ENCODE results near the gene PCDH8. TPM values are rescaled to one million over a fixed set of nuclear protein-coding genes. Genes with fewer than 3 reads are reported as not detected.

The PCDH8 gene
- total RNA-seq, 1 experiment from 2014 or later, result not detected

DNA sequence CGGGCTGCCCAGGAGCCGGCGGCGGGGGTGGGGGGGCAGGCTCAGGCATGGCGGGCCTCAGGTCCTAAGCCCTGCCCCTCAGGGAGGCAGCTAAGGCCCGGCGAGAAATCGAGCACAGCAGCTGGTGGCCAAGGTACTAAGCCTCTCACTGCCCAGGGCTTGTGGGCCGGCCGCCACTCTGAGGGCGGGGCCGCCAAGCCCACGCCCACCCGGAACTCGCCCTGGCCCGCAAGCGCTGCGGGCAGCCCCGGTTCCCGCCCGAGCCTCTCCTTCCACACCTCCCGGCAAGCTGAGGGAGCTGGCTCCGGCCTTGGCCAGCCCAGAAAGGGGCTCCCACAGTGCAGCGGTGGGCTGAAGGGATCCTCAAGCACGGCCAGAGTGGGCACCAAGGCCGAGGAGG is 33.1 kb downstream of the PCDH8 start:
- no peak for DNase-seq (ENCODE audit: low spot score)

DNA sequence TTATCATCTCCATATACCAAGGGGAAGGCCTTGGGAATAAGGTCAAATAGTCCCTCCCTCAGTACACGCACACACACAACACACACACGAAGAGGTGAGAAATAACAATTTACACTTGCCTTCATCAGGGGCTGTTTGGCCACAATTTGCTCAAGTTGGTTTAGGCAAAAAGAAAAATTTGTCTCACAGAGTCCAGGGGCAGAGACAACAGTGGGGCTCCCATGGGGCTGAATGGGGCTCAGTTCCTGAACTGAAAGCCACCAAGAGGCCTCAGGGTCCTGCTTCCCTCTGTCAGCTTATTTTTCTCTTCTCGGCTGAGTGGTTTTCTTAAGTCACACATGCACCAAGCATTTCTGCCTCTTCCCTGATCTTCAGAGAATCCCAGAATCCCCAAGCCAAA is 35.5 kb downstream of the PCDH8 start:
- DNase-seq (ENCODE audit: low spot score), result no peak

DNA sequence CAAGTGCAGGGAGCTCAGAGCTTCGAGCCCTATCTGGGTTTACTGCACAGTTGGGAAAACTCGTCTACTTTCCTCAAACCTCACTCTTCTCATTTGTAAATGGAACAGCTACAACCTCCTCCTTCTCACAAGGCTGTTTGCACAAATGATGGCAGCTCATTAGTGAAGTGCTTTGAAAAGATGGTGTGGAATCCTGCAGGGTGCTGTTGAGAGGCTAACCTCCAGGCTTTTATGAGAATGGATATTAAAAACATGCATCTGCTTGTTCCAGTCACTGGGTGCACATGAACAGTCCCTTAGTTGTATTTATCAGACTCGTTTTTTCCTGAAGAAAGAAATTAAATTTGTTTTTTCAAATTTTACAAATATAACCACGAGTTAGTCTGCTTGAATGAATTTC is 36.6 kb downstream of the PCDH8 start:
- DNase-seq (ENCODE audit: low spot score), result no peak

DNA sequence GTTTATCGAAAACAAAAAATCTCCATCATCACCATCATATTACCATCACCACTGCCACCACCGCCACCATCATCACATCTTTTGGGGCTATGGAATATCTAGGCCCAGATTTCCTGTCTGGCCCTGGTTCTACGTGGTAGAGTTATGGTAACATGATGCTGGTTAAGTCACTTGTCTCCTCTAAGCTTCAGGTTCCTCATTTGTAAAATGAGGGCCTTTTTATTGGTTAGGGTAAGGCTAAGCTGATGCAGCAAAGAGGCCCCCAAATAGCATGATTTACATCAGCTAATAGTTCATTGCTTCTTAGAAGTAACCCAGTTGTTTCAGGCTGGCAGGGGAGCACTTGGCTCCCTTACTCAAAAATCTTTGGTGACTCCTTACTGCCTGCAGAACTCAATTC is 37.9 kb downstream of the PCDH8 start:
- DNase-seq (ENCODE audit: low spot score), result no peak

DNA sequence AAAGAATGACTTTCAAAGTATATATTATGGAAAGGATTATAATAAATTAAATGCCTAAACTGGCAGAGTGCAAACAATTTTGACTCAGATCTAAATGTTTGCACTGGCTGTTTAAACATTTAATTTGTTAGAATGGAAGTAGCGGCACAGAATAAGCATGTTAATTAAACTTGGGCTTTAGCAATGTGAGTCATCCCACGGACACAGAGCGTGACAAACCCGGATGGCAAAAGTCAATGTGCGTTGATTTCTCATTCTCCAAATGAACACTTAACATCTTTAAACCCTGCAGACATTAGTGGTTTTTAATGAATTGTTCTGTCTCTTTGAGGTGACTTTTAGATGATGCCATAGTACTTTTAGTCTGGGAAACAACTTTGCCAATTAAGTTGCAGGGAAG is 38.4 kb downstream of the PCDH8 start:
- no peak for DNase-seq (ENCODE audit: low spot score)

DNA sequence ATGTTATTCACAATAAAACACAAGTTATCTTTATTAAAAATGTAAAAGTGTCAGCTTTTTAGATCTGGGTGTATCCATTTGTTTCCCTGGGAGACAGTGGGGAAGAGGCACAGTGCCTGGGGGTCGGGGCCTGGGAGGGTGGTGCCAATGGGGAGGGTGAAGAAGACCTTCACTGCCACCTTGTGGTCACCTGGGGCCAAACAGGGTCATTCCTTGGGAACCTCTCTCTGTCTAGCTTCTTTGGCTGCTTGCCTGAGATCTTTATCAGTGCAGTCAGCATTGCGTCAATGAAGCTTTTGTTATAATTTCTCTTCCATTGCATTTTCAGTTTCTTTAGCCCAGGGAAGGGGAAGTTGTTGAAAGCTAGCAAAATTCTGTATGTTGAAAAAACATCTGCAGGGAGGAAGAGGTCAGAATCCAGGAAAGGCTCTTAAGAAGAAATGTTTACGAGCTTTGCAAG is 39.1 kb downstream of the PCDH8 start:
- DNase-seq (ENCODE audit: low spot score), result peak; percentile 97

DNA sequence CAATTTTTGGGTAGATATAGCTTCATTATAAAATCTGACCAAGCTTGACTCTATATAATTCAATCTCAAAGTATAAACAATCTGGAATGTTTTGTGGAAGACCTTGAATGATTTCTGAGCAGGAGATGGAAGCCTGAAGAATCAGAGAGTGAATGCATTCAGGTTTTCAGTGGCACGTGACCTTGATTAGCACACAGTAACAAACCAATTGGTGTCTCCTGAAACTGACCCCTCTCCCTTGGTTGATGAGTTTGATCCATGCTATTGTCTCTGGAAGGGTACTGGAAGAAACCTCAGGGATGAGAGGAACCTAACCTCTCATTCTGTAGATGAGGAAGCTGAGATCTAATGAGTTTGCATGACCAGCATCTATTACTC is 39.6 kb downstream of the PCDH8 start:
- DNase-seq (ENCODE audit: low spot score), result no peak

DNA sequence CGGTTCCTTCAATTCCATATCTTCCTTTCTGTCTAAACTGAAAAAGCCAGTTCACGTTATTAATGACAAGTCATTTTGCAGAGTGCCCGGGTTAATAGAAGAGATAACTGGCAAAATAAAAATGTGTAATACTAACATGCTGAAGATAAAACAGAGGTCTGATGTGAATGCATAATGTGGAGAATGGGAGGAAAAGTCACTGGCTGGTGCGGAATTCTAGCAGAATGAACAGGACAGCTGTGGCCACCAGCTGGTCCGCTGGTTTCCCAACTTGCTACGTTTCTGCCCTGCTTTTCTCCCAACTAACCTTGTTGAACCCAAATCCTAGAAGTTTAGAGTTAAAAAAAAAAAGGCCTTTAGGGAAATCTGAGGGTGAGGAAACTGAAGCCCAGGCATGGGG is 42.4 kb downstream of the PCDH8 start:
- no peak for DNase-seq (ENCODE audit: low spot score)

DNA sequence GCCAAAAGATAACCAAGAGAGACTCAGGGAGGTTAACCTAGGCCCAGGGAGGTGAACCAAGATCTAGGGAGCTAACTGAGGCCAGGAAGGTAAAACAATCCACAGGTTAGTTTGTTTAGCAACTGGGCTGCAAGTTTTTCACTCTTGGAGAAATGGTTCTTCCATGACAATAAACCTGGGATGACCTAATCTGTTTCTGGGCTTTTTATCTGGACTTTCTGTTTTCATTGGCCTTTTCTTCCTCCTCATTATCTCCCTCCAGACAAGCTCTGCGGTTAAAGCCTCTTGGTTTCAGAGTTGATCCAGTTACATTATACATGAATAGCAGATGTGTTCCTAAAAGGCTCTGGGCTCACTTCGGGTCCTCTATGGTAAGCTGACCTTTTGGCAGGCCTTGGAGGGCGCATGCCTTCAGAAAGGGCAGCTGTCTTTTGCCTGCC is 44.2 kb downstream of the PCDH8 start:
- no peak for DNase-seq (ENCODE audit: low spot score)

DNA sequence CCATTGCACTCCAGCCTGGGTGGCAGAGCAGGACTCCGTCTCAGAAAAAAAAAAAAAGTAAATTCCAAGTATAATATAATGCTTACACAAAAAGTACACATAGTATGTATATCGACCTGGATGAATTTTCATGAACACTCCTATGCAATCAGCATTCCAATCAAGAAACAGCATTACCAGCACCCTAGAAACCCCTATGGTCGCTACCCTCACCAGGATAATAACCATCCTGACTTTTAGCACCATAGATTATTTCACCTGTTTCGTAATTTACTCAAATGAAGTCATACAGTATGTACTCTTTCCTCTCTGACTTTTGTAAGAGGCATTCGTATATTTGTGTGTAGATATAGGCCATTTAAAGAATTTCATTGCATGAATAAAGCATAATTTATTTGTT is 47.6 kb downstream of the PCDH8 start:
- no peak for DNase-seq (ENCODE audit: low spot score)

DNA sequence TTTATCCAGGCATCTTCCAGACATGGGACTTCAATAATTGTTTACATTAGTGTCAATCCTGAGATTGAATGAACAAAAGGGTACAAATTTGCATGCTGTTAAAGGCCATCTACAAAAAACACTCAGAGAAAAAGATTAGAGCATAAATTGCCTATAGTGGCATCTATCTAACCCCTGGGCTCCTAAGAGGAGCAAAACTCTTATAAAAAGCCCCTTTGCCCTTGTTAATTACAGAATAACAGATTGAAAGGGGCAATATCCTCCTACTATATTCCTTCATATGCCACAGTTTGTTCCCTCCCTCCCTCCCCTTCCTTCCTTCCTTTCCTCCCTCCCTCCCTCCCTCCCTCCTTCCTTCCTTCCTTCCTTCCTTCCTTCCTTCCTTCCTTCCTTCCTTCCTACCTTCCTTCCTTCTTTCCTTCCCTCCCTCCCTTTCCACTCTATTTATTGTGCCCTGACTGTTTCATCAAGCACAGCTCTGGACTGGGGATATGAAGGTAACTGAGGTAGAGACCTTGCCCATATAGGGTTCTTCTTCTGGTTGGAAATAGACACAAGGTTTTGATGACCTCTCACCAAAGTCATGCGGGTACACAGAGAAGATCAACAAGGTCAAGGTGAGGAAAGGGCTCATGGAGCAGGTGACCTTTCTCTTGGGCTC is 49.5 kb downstream of the PCDH8 start:
- no peak for DNase-seq (ENCODE audit: low spot score)

DNA sequence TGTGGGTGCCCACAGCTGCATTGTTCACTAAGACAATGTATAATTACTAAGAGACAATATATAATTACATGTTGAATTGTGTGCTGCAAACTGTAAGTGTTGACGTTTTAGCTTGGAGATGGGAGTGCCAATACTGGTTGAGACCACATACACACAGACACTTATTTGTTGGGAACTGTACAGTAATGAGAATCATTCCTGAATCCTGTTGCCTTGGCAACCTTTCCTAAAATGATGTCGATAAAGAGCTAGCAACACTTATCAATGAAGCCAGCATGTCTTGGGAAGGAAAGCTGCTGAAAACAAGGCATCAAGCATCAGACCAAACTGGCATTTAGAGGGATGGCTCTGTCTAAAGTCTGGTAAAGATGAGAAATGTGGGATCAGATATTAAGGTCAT is 51.3 kb downstream of the PCDH8 start:
- DNase-seq (ENCODE audit: low spot score), result no peak

DNA sequence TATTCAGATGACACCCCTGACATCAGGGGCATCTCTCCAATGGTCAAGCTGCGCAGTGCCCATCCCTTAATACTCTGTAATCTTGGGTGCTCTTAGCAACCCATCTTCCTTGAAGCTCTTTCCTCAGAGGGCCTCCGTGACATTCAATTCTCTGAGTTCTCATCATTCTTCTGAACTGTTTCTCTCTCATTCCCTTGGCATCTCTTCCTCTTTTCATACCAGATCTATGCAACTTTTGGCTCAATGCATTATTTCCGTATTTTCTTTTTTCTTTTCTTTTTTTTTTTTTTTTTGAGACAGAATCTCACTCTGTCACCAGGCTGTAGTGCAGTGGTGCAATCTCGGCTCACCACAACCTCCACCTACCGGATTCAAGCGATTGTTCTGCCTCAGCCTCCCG is 53.9 kb downstream of the PCDH8 start:
- no peak for DNase-seq (ENCODE audit: low spot score)

DNA sequence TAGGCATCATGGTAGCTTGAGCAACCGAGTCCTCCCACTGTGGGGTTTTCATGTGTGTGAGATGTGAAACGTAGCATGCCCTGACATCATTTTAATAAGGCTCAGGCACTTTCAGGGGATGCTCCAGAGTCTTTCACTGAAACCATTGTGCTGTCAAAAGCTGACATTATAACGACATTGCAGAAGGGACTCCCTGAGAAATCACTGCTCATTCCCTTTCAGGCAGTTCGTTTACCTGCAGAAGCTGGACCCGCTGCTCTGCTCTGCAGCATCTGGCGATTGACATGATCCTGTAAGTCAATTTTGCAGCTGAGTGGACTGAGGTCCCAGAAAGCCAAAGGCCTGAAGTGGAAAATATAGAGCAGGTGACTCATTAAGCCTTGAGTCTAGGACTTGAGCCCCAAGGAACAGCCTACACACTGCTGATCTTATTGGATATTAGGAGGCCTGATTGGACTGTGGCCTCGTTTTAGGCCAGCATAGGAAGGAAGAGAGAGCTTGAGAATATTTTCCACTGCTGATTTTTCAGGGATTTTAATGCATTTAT is 54.9 kb downstream of the PCDH8 start:
- DNase-seq (ENCODE audit: low spot score), result no peak

Small RNA genes lying within 50 kb of the gene (small RNA-seq; reads per million reads assigned to genes)
- gene MIR759, result not detected

Other genes with a start within 250 kb of the PCDH8 start
- gene HNRNPA1L2, start 206.2 kb downstream of the PCDH8 start, total RNA-seq (2014; rRNA removed; shearing (Covaris generic)), result 1.1 and 2.4 TPM in 2 replicates
- 29.6 and 33.2 TPM in 2 replicates for gene SUGT1, start 195.8 kb downstream of the PCDH8 start, total RNA-seq (2014; rRNA removed; shearing (Covaris generic))
- gene CNMD, start 108.8 kb downstream of the PCDH8 start, total RNA-seq (2014; rRNA removed; shearing (Covaris generic)), result not detected in 2 replicates
- gene OLFM4, start 180.2 kb upstream of the PCDH8 start, total RNA-seq (2014; rRNA removed; shearing (Covaris generic)), result not detected in 2 replicates

All from HT-29 (cell line).